Psoas muscle (tissue), 8 donors: ENCODE data around the gene GCN1. TPM values are rescaled to one million over a fixed set of nuclear protein-coding genes. Genes with fewer than 3 reads are reported as not detected.

Experiments used
- ATAC-seq, 4 donors: fragments of 200-7000 bp; cut with Tn5 transposase; one replicate each; pipeline ENCODE4 v1.9.1; 2020; ENCODE audit warnings: moderate library complexity in 3 of 4, mild to moderate bottlenecking in 2 of 4
- DNase-seq, 2 donors: peaks; one replicate each; pipeline ENCODE4 v3.0.0-alpha.2; 2020
- H3K27ac ChIP-seq: fragments of 200-600 bp; one replicate; pipeline ENCODE4 v1.8.0; 2022
- H3K27me3 ChIP-seq, 3 donors: fragments of 200-600 bp in 1 of 3; one replicate each; pipeline versions ENCODE4 v1.6.1 to v1.8.0; 2013 to 2022; ENCODE audit warnings: low read length in 2 of 3, mild to moderate bottlenecking in 2 of 3, moderate library complexity in 1 of 3; ENCODE audit not compliant: insufficient read depth in 3 of 3
- H3K36me3 ChIP-seq, 2 donors: fragments of 200-600 bp in 1 of 2; one replicate each; pipeline versions ENCODE4 v1.6.1 to v1.8.0; 2013 to 2022; ENCODE audit warnings: low read depth in 1 of 2, mild to moderate bottlenecking in 1 of 2, moderate library complexity in 1 of 2; ENCODE audit not compliant: insufficient read depth in 1 of 2
- H3K4me1 ChIP-seq: fragments of 200-600 bp; one replicate; pipeline ENCODE4 v1.8.0; 2022
- H3K4me3 ChIP-seq: fragments of 200-600 bp; one replicate; pipeline ENCODE4 v1.8.0; 2022; ENCODE audit warnings: mild to moderate bottlenecking
- H3K9me3 ChIP-seq: fragments of 200-600 bp; one replicate; pipeline ENCODE4 v1.8.0; 2022
- CTCF ChIP-seq: fragments of 200-600 bp; IDR thresholded peaks from one replicate; pipeline ENCODE4 v1.8.0; 2022; ENCODE audit warnings: antibody characterized with exemption
- WGBS, 3 donors: extraction: QIAGEN DNeasy Blood & Tissue Kit; methylation state at CpG; one replicate each; pipeline versions ENCODE4 v1.1.6 to v1.1.7; 2013; 5-methylcytosine and 5-hydroxymethylcytosine counted together
- intact Hi-C, 2 donors: fragments of 100-400 bp; cut with DNase I; formaldehyde crosslinking; loops; one replicate each; pipeline versions ENCODE4 v1.11.0 to v1.14.2; 2022
- polyA plus RNA-seq, 3 donors: library from polyadenylated mRNA; stranded (reverse); fragments of 200-250 nt; gene quantifications; one replicate each; pipeline ENCODE4 v1.2.3, GENCODE V29; 2013
- total RNA-seq, 4 donors: library from RNA; stranded (reverse); fragmentation: NEBNext Ultra II Directional in 2 of 4; extraction: Animal tissue kit (Norgen Biotek cat#: 25700) in 2 of 4; gene quantifications; one replicate each; pipeline versions ENCODE4 v1.2.1 to v1.2.4, GENCODE V29; 2021 to 2023
- donor health status: healthy with polysubstance abuse.
- donor health status: DM: no; HTN: no; CAD: no; lungs with moderate emphysema.
- donor health status: Bipolar disorder and iron deficiency.
- donor health status: healthy.
- donor health status: DM: yes; HTN: yes; CAD: no.
- donor health status: DM: no; HTN: no; CAD: no.
- donor health status: DM: no; HTN: no; CAD: no.
- donor health status: DM: yes; HTN: yes; CAD: no.

The GCN1 gene
- total and polyA plus RNA-seq, 7 donors: 19.6 to 80.9 (median 63.1) TPM

GRCh38 chr12:120223458-120224303 lies 29.2 kb upstream of the GCN1 start:
- H3K36me3 ChIP-seq: peaks cover 10 to 63% of the 10 kb centered on the region in 2 donors
- H3K27me3 ChIP-seq: no peaks in the 10 kb centered on the region
- peaks cover 35% of the 10 kb centered on the region for H3K4me1 ChIP-seq
- H3K4me3 ChIP-seq: no peak overlapping the region
- ATAC-seq: no peak
- DNase-seq: no peak
- no peak overlapping the region for H3K27ac ChIP-seq
- intact Hi-C loops: no loop called here
- 87 to 92% (median 88%) methylated on average over 17 to 19 of the region's 19 CpGs for WGBS, 3 donors
- TF ChIP-seq CTCF: no peak
- no peaks in the 10 kb centered on the region for H3K9me3 ChIP-seq

- Histone ChIP-seq H3K36me3 (peaks cover 10 to 76% of the 10 kb centered on the region in 2 donors), H3K9me3 (no peaks in the 10 kb centered on the region), H3K4me1 (peaks cover 21% of the 10 kb centered on the region), H3K27me3 (no peaks in the 10 kb centered on the region), H3K27ac (no peak overlapping the region), H3K4me3 (no peak overlapping the region)
- no peak for TF ChIP-seq CTCF
- intact Hi-C loops: no loop called here
- DNase-seq: no peak
- WGBS, 3 donors: 86 to 90% (median 89%) methylated on average over 12 of the region's 12 CpGs
- ATAC-seq: no peak
Observed at GRCh38 chr12:120222288-120222832, 27.8 kb upstream of the GCN1 start.

DNA sequence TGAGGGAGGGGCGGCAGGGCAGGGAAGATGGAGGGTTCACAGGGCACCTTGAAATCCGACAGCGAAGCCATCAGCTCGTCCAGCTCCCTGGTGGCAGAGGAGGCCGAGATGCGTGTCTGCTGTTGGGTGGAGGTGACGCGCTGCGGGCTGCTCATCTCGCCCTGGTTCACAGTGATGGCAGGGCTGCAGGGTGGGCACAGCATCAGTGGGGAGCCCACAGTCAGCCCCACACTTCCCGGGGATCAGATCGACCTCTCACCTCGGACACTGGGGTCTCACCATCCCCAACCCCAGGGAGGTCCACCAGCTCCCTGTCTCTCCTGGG lies 27.0 kb upstream of the GCN1 start:
- H3K27ac ChIP-seq: no peak overlapping the region
- H3K4me1 ChIP-seq: peaks cover 18% of the 10 kb centered on the region
- no peak overlapping the region for H3K4me3 ChIP-seq
- no peak for TF ChIP-seq CTCF
- 89 to 94% (median 91%) methylated on average over 12 to 13 of the region's 13 CpGs for WGBS, 3 donors
- intact Hi-C loops: no loop called here
- H3K9me3 ChIP-seq: no peaks in the 10 kb centered on the region
- DNase-seq (no peak), ATAC-seq (no peak)
- peaks cover 10 to 81% of the 10 kb centered on the region in 2 donors for H3K36me3 ChIP-seq
- no peaks in the 10 kb centered on the region for H3K27me3 ChIP-seq

GRCh38 chr12:120220838-120221575 lies 26.5 kb upstream of the GCN1 start:
- Histone ChIP-seq H3K27me3 (no peaks in the 10 kb centered on the region), H3K4me1 (peaks cover 13% of the 10 kb centered on the region), H3K4me3 (no peak overlapping the region), H3K36me3 (peaks cover 12 to 83% of the 10 kb centered on the region in 2 donors), H3K9me3 (no peaks in the 10 kb centered on the region), H3K27ac (no peak overlapping the region)
- 60 to 68% (median 64%) methylated on average over 10 of the region's 10 CpGs for WGBS, 3 donors
- intact Hi-C loops: no loop called here
- ATAC-seq: no peak
- TF ChIP-seq CTCF: no peak
- DNase-seq: no peak
